ENCODE measurements around the gene CDH23.

Gene CDH23

DNA sequence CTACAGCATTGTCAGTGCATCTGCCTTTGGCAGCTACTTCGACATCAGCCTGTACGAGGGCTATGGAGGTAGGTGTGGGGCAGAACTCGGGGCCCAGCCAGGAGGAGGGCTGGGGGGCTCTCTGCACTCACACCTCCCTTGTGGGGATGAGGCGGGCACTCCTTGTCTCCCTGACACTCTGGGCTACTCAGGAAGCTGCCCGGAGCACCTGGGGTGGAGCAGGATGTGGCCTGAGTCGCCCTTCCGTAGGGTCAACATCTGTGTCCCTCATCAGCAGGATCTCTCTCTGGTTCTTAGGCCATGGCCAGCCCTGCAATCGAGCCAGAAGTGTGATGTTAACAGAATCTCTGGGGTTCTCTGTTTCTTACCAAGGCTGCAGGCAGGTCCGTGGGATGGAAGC lies 282.7 kb downstream of the CDH23 start:
- TF ChIP-seq, protein P1, sequence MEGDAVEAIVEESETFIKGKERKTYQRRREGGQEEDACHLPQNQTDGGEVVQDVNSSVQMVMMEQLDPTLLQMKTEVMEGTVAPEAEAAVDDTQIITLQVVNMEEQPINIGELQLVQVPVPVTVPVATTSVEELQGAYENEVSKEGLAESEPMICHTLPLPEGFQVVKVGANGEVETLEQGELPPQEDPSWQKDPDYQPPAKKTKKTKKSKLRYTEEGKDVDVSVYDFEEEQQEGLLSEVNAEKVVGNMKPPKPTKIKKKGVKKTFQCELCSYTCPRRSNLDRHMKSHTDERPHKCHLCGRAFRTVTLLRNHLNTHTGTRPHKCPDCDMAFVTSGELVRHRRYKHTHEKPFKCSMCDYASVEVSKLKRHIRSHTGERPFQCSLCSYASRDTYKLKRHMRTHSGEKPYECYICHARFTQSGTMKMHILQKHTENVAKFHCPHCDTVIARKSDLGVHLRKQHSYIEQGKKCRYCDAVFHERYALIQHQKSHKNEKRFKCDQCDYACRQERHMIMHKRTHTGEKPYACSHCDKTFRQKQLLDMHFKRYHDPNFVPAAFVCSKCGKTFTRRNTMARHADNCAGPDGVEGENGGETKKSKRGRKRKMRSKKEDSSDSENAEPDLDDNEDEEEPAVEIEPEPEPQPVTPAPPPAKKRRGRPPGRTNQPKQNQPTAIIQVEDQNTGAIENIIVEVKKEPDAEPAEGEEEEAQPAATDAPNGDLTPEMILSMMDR (IDR thresholded peaks at IDR 0.05), result no peak

- TF ChIP-seq, protein P1 (IDR thresholded peaks at IDR 0.05), result no peak
These were observed 285.3 kb downstream of the CDH23 start for GRCh38 chr10:71681977-71682376.

- TF ChIP-seq, protein P1 (IDR thresholded peaks at IDR 0.05), result no peak
These were observed 286.6 kb downstream of the CDH23 start for GRCh38 chr10:71683301-71683700.

DNA sequence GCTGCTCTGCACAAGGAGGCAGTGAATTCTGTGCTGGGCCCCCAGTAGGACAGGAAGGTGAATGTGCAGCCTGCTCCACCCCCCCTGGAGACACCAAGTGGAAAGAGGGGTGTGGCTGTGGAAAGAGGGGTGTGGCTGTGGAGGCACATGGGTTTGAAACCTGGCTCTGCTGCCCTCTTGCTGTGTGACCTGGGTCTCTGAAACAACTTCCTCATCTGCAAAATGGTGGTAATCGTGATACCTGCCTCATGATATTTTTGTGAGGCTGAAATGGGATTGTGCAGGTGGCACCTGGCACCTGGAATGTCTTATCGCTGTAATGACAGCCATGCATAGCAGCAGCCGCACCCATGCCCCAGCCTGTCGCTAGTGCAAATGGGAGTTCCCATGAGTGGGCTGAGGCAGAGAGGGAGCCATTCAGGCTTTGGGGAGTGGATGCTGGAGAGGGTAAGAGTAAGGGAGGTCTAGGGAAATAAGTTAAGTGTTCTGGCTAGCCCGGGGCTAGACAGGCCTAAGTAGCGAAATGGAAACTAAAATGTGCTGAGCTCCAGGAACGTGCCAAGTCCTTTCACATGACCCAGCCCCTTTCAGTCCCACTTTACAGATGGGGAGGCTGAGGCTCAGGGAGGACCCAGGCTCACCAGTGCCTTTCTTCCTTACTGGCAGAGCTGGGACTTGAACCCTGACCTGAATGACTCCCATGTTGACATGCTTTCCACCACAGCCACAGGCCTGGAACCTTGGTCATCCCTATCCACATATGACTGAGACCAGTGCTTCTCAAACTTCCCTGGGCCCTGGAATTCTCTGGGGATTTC lies 287.8 kb downstream of the CDH23 start:
- TF ChIP-seq, protein P1 (IDR thresholded peaks at IDR 0.05), result peak; percentile 29; the same call in 1 of the 2 replicates

DNA sequence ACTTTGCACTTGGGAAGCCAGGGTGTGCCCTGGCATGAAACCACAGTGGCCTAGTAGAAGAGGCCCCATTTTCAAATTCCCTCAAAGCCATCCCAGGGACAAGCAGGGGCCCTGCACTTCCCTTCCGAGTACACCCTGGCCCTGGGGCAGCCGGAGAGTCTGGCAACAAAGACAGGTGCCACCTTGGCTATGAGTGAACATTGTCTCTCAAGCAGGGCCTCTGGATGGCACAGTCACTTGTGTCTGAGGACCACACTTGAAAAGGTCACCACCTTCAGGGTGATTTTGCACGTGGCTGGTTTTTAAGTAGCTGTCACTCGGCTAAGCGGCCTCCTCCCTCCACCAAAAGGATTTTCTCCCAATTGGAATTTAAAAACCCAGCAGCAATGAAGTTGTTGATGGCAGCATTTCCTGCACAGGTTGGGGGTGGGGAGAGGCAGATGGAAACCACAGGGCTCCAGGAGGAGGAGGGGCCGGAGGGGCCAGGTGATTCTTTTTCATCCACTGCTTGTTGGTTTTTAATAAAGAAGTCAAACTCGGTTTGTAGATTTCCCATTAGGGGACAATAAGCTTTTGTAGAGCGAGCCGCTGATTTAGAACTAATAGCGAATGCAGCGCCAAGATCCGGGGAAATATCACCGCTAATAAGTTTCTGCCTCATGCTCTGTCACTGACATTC lies 289.0 kb downstream of the CDH23 start:
- TF ChIP-seq, protein P1 (IDR thresholded peaks at IDR 0.05), result no peak

DNA sequence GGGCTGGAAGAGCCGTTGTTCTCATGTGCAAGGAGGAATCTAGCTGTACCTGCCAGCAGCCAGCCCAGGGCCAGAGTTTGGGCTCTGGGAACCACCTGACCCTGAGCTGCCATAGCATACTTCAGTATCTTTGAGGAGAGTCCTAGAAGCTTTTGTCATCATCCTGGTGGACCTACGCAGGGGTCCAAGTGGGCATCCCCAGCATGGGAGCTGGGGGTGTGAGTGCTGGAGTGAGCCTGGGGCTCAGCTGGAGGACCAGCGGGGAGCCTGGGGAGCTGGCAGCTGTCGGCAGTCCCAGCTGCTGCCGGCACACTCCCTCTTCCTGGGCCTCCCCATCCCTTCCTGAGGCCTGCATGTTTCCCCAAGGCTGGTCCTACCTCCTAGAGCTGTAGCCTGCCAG lies 290.4 kb downstream of the CDH23 start:
- TF ChIP-seq, protein P1 (IDR thresholded peaks at IDR 0.05), result no peak

GRCh38 chr10:71687480-71687879 lies 290.8 kb downstream of the CDH23 start:
- TF ChIP-seq, protein P1 (IDR thresholded peaks at IDR 0.05), result no peak

All from LNCAP (cell line).